ENCODE results near the gene KIAA0319L.

GRCh38 chr1:35431173-35431599 is 126.0 kb downstream of the KIAA0319L start:
- TF ChIP-seq POLR2AphosphoS5 (IDR thresholded peaks at IDR 0.05) (no peak), CTCF (IDR thresholded peaks at IDR 0.05) (no peak), POLR2A (IDR thresholded peaks at IDR 0.05) (no peak), EP300 (IDR thresholded peaks at IDR 0.05) (no peak)

Measured in upper lobe of left lung (tissue), 4 donors.